GM23338 (cell line): ENCODE data around the gene ARMCX6.

ENCODE experiments used
- POLR2AphosphoS5 ChIP-seq: IDR thresholded peaks from 2 replicates; pipeline ENCODE4 v1.6.1; 2016; ENCODE audit warnings: antibody characterized with exemption, low read depth
- ZNF114 ChIP-seq: fragments of 250-450 bp; sonication (Bioruptor Pico); IDR thresholded peaks from 2 replicates; pipeline ENCODE4 v1.5.0; 2020; ENCODE audit warnings: mild to moderate bottlenecking, moderate library complexity
- TF ChIP-seq, protein P1 (sequence below), 2 experiments: fragments of 200-600 bp in 1 of 2; sonication (generic) in 1 of 2; conservative IDR thresholded peaks; 2 replicates each; pipeline versions ENCODE4 v1.5.1 to v1.6.1; 2016 to 2017; ENCODE audit warnings: antibody characterized with exemption in 2 of 2, low read depth in 2 of 2, mild to moderate bottlenecking in 2 of 2, moderate library complexity in 1 of 2

- TF ChIP-seq ZNF114 (CRISPR knock-in tag) = no peak
- TF ChIP-seq, protein P1, sequence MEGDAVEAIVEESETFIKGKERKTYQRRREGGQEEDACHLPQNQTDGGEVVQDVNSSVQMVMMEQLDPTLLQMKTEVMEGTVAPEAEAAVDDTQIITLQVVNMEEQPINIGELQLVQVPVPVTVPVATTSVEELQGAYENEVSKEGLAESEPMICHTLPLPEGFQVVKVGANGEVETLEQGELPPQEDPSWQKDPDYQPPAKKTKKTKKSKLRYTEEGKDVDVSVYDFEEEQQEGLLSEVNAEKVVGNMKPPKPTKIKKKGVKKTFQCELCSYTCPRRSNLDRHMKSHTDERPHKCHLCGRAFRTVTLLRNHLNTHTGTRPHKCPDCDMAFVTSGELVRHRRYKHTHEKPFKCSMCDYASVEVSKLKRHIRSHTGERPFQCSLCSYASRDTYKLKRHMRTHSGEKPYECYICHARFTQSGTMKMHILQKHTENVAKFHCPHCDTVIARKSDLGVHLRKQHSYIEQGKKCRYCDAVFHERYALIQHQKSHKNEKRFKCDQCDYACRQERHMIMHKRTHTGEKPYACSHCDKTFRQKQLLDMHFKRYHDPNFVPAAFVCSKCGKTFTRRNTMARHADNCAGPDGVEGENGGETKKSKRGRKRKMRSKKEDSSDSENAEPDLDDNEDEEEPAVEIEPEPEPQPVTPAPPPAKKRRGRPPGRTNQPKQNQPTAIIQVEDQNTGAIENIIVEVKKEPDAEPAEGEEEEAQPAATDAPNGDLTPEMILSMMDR (conservative IDR thresholded peaks at IDR 0.05; ENCODE audit: low read depth in 2 of 2) = peak; percentile 70 to 73
- no peak for TF ChIP-seq POLR2AphosphoS5
Observed at GRCh38 chrX:101595739-101596419, 21.9 kb downstream of the ARMCX6 start.
